Measurements from ENCODE around the gene SLC12A8. TPM values are rescaled to one million over a fixed set of nuclear protein-coding genes. Genes with fewer than 3 reads are reported as not detected.

SLC12A8 gene
- total RNA-seq, 1 donor from 2014 or later = 2.2 TPM

DNA sequence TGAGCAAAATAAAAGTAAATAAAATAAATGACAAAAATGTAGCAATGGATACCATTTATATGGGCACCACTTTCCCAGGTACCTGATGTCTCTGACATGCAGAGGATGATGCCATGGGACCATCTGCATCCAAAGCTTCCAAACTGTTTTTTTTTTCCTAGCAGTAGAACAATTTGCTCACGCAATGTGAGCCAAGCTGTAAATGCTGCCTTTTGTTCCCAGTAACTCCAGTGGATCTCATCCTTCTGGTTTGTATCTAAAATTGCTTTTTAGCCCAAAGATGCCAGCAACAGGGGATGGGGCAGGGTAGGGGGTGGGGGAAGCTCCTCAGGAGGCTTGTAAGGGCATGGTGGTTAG lies 32.7 kb downstream of the SLC12A8 start:
- Mint-ChIP-seq H3K9me3 (no peaks in the 10 kb centered on the region), H3K4me1 (peaks cover 11% of the 10 kb centered on the region), H3K36me3 (no peaks in the 10 kb centered on the region), H3K27me3 (ENCODE audit: insufficient read depth, low read depth) (no peaks in the 10 kb centered on the region), H3K4me3 (no peak overlapping the region), H3K27ac (no peak overlapping the region)
- H3K79me2 ChIP-seq (ENCODE audit: low read depth) = no peaks in the 10 kb centered on the region
- no peak overlapping the region for H2AFZ ChIP-seq (replicated peaks)
- peaks cover 7% of the 10 kb centered on the region for H3F3A ChIP-seq (ENCODE audit: low read depth)
- no peaks in the 10 kb centered on the region for H3K27me3 ChIP-seq
- no peak overlapping the region for H3K4me2 ChIP-seq
- H3K36me3 ChIP-seq = no peaks in the 10 kb centered on the region
- TF ChIP-seq EZH2 (IDR thresholded peaks at IDR 0.05) (no peak), EZH2phosphoT487 (IDR thresholded peaks at IDR 0.05) (no peak)
- TF ChIP-seq, protein P1, sequence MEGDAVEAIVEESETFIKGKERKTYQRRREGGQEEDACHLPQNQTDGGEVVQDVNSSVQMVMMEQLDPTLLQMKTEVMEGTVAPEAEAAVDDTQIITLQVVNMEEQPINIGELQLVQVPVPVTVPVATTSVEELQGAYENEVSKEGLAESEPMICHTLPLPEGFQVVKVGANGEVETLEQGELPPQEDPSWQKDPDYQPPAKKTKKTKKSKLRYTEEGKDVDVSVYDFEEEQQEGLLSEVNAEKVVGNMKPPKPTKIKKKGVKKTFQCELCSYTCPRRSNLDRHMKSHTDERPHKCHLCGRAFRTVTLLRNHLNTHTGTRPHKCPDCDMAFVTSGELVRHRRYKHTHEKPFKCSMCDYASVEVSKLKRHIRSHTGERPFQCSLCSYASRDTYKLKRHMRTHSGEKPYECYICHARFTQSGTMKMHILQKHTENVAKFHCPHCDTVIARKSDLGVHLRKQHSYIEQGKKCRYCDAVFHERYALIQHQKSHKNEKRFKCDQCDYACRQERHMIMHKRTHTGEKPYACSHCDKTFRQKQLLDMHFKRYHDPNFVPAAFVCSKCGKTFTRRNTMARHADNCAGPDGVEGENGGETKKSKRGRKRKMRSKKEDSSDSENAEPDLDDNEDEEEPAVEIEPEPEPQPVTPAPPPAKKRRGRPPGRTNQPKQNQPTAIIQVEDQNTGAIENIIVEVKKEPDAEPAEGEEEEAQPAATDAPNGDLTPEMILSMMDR (IDR thresholded peaks at IDR 0.05) = no peak
- H3K9ac ChIP-seq = no peak overlapping the region
- H3K9me3 ChIP-seq (ENCODE audit: low read depth) = no peaks in the 10 kb centered on the region
- no peak for DNase-seq (ENCODE audit: low spot score)
- H3K4me1 ChIP-seq = peaks cover 7% of the 10 kb centered on the region
- no peak overlapping the region for H3K4me3 ChIP-seq
- no peaks in the 10 kb centered on the region for H4K20me1 ChIP-seq (ENCODE audit: low read depth)
- H3K27ac ChIP-seq = no peak overlapping the region

DNA sequence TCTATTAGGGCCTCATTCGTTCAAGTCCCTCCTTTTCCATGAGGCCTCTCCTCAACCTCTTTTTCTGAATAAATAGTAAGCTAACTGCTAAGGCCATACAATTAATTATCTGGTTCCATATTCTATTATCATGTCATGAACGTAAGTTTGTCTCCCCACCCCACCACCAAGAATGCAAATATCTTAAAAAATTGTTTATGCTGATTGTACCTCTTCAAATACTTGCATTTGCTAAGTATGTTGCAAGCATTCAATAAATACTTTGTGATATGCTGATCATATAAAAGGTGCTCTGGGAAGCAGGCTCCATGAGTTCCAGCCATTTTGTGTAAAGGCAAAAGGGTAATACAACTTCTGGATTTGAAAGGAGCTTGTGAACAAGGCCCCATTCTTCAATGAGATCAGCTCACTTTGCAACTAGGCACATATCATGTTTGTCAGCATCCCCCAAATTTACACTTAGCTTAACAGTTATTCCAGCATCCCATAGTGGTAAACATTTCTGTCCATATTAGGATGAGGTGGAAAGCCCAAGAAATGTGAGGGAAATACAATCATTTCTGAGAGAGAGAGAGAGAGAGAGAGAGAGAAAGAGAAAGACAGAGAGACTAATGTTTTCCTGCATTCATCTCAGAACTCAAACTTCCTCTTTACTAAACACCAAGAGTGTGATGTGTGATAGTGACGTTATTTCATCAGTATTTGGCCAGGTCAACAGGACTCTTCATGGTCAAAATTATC lies 33.2 kb downstream of the SLC12A8 start:
- peaks cover 7% of the 10 kb centered on the region for H3K4me1 ChIP-seq
- Mint-ChIP-seq H3K36me3 (no peaks in the 10 kb centered on the region), H3K9me3 (no peaks in the 10 kb centered on the region), H3K27me3 (ENCODE audit: insufficient read depth, low read depth) (no peaks in the 10 kb centered on the region), H3K4me1 (peaks cover 11% of the 10 kb centered on the region), H3K4me3 (no peak overlapping the region), H3K27ac (no peak overlapping the region)
- no peak overlapping the region for H3K4me2 ChIP-seq
- H3K79me2 ChIP-seq (ENCODE audit: low read depth) = no peaks in the 10 kb centered on the region
- H3K9me3 ChIP-seq (ENCODE audit: low read depth) = no peaks in the 10 kb centered on the region
- H3K4me3 ChIP-seq = no peak overlapping the region
- H2AFZ ChIP-seq (replicated peaks) = no peak overlapping the region
- DNase-seq (ENCODE audit: low spot score) = no peak
- no peak overlapping the region for H3K27ac ChIP-seq
- no peak overlapping the region for H3K9ac ChIP-seq
- TF ChIP-seq, protein P1 (IDR thresholded peaks at IDR 0.05) = no peak
- no peak for TF ChIP-seq EZH2phosphoT487 (IDR thresholded peaks at IDR 0.05)
- no peak for TF ChIP-seq EZH2 (IDR thresholded peaks at IDR 0.05)
- H3F3A ChIP-seq (ENCODE audit: low read depth) = peaks cover 7% of the 10 kb centered on the region
- H4K20me1 ChIP-seq (ENCODE audit: low read depth) = no peaks in the 10 kb centered on the region
- no peaks in the 10 kb centered on the region for H3K36me3 ChIP-seq
- H3K27me3 ChIP-seq = no peaks in the 10 kb centered on the region

DNA sequence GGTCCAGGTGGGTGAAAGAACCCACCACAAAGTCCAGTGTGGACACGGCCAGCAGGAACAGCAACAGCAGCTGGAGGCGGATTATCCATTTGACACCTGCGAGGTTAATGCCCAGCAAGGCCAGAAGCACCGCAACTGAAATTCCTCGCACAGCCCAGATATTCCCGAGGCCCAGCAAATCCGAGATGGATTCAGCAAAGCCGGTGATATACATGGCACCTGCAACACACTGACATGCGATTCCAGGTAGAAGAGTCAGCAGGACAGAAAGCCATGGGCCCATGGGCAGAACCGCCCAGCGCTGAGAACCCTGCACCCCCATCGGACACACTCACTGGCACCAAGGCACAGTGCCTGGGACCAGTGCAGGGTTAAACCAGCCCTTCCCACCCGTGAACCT lies 34.8 kb downstream of the SLC12A8 start:
- TF ChIP-seq, protein P1 (IDR thresholded peaks at IDR 0.05) = no peak
- TF ChIP-seq EZH2 (IDR thresholded peaks at IDR 0.05) (no peak), EZH2phosphoT487 (IDR thresholded peaks at IDR 0.05) (no peak)
- Histone ChIP-seq H3K4me2 (no peak overlapping the region), H3K27me3 (no peaks in the 10 kb centered on the region), H3F3A (ENCODE audit: low read depth) (peaks cover 1% of the 10 kb centered on the region), H3K9me3 (ENCODE audit: low read depth) (no peaks in the 10 kb centered on the region), H3K4me1 (peaks cover 7% of the 10 kb centered on the region), H3K79me2 (ENCODE audit: low read depth) (no peaks in the 10 kb centered on the region), H3K36me3 (no peaks in the 10 kb centered on the region), H2AFZ (replicated peaks) (no peak overlapping the region), H4K20me1 (ENCODE audit: low read depth) (no peaks in the 10 kb centered on the region), H3K4me3 (no peak overlapping the region), H3K9ac (no peak overlapping the region), H3K27ac (no peak overlapping the region)
- Mint-ChIP-seq H3K36me3 (peaks cover 2% of the 10 kb centered on the region), H3K9me3 (peaks cover 5% of the 10 kb centered on the region), H3K4me1 (peaks cover 11% of the 10 kb centered on the region), H3K27ac (no peak overlapping the region), H3K27me3 (ENCODE audit: insufficient read depth, low read depth) (no peaks in the 10 kb centered on the region), H3K4me3 (no peak overlapping the region)
- DNase-seq (ENCODE audit: low spot score) = no peak
